Caki2 (cell line): ENCODE results near the gene PRC1. TPM values are rescaled to one million over a fixed set of nuclear protein-coding genes. Genes with fewer than 3 reads are reported as not detected.
"Not testable (repeated sequence)": the region's sequence is repeated elsewhere in the genome, so short reads cannot be mapped to it uniquely, and the experiment has no call there.

Experiments used
- DNase-seq: peaks from one replicate; pipeline ENCODE4 v3.0.0-alpha.2; 2015; ENCODE audit warnings: low read depth
- in situ Hi-C: cut with HindIII; loops from 2 replicates; pipeline ENCODE4 v1.10.0; 2016; ENCODE audit warnings: low sequenced_read_pairs, low pct_unique_long_range_greater_than_20kb, mixed read lengths
- total RNA-seq: library from RNA; depleted of rRNA; stranded (reverse); fragments of >200 nt; shearing (Covaris generic); gene quantifications from 2 replicates; pipeline ENCODE4 v1.2.3, GENCODE V29; 2014; ENCODE audit warnings: low replicate concordance; rRNA removed

PRC1 gene
- total RNA-seq, 1 experiment from 2014 or later: 164 TPM

DNA sequence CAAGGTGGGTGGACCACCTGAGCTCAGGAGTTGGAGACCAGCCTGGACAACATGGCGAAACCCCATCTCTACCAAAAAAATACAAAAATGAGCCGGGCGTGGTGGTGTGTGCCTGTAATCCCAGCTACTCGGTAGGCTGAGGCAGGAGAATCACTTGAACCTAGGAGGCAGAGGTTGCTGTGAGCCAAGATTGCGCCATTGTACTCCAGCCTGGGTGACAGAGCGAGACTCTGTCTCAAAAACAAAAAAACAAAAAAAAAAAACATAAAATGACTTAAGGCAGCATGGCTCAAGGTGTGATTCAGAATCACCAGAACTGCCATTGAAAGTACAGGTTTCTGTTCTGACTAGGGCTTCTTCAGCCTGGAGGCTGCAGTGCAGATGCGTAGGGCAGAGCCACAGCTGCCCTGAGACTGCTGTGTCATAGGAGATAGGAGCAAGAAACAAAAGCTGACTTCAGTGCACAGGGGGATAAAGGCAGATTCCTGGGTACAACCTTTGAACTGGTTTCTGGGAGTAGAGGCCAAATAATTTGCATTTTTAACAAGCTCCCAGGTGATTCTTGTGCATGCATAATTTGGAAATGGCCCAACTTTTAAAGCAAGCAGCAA is 71.5 kb downstream of the PRC1 start:
- DNase-seq, in situ Hi-C loops: not testable (repeated sequence)

DNA sequence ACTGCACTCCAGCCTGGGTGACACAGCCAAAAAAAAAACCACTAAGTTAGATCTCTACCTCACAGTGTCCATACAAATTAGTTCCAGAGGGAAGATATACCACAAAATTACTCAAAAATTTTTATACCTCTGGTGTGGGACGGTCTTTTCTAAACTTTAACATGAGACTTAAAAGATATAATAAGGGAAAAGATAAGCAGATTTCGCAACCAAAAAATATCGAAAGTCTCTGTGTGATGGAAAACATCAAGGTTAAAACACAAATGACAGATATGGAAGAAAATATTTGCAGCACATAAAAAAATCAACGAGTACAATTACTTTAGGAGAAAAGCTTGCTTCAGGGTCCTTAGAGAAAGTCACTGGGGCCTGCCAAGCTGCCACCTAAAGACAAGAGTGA is 72.4 kb downstream of the PRC1 start:
- DNase-seq: no peak
- in situ Hi-C loops: no loop called here

- in situ Hi-C loops: no loop called here
- no peak for DNase-seq
Measured at GRCh38 chr15:90918835-90919234, 75.5 kb downstream of the PRC1 start.

GRCh38 chr15:90918034-90918788 is 76.1 kb downstream of the PRC1 start:
- no peak for DNase-seq
- in situ Hi-C loops: no loop called here

DNA sequence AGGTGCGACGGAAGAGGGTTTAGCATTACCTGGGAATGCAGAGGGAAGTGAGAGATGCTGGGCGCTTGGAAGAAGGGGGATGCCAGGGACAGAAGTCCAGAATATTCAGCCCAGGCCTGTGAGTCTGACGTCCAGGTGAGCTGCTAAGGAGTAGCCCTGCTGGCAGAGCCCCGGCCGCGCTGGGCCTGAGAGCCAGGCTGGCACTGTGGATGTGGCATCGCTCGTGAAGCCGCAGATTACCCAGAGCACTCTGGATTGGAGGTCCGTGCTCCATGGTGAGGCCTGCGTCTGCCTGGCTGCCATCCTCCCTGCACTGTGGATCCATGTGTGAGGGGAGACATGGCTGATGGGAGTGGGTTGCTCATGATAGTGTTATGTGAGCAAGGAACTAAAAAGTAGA is 76.8 kb downstream of the PRC1 start:
- no peak for DNase-seq

DNA sequence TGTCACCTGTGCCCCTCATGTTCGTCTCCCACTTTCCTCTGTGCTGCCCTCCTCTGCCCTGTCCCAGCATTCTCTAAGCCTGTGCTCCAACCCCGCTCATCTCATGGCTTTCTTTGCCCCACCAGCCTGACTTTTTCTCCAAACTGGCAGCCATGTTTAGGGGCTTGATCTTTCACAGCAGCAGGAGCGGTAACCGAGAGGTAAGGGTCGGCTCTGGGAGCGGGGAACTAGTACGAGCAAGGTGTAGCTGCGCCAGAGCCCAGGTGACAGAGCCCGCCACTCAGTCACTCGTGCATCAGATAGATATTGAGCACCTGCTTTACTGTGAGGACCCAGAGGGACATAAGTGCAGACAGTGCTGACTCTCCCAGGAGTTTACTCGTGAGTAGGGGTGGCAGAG is 77.9 kb downstream of the PRC1 start:
- in situ Hi-C loops: no loop called here
- no peak for DNase-seq

More for the DNA sequence above, 76.8 kb downstream of the PRC1 start:
- in situ Hi-C loops: no loop called here

Other genes starting within 250 kb of the PRC1 start
- 26.1 and 29.7 TPM in 2 replicates for gene FURIN, start 125.9 kb downstream of the PRC1 start, total RNA-seq
- not detected in 2 replicates for gene FES, start 110.0 kb downstream of the PRC1 start, total RNA-seq
- gene MAN2A2, start 91.2 kb downstream of the PRC1 start, total RNA-seq: 17.7 and 28.0 TPM in 2 replicates
- gene HDDC3, start 62.0 kb downstream of the PRC1 start, total RNA-seq: 23.9 and 38.5 TPM in 2 replicates
- 99.4 and 149 TPM in 2 replicates for gene UNC45A, start 59.2 kb downstream of the PRC1 start, total RNA-seq
- gene RCCD1, start 39.7 kb downstream of the PRC1 start, total RNA-seq: 45.0 and 70.4 TPM in 2 replicates
- 22.4 and 44.7 TPM in 2 replicates for gene VPS33B, start 28.1 kb upstream of the PRC1 start, total RNA-seq
- not detected in 2 replicates for gene SV2B, start 105.7 kb upstream of the PRC1 start, total RNA-seq